ENCODE results near the gene PPP2R5C. TPM values are rescaled to one million over a fixed set of nuclear protein-coding genes. Genes with fewer than 3 reads are reported as not detected.

PPP2R5C gene
- total and polyA plus RNA-seq, 9 of the 15 experiments (the other 6 are each of a cell fraction or from before 2014, with no cell fraction given): 284 to 617 (median 395) TPM

DNA sequence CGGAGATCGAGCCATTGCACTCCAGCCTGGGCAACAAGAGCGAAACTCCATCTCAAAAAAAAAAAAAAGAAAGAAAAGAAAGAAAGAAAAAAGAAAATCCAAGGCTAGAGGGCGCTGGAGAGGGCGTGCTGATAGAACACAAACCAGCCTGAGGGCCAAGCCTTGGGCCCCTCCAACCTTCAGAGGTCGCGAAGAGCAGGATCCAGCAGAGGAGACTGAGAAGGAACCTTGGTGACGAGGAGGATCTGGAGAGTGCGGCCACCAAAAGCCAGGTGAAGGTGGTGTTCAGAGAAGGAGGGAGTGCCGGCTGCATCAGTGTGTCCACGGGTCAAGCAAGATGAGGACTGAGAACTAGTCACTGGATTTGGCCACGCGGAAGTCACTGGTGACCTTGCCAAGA, 198.7 kb downstream of the PPP2R5C start (continued):
- TF ChIP-seq, protein P1, sequence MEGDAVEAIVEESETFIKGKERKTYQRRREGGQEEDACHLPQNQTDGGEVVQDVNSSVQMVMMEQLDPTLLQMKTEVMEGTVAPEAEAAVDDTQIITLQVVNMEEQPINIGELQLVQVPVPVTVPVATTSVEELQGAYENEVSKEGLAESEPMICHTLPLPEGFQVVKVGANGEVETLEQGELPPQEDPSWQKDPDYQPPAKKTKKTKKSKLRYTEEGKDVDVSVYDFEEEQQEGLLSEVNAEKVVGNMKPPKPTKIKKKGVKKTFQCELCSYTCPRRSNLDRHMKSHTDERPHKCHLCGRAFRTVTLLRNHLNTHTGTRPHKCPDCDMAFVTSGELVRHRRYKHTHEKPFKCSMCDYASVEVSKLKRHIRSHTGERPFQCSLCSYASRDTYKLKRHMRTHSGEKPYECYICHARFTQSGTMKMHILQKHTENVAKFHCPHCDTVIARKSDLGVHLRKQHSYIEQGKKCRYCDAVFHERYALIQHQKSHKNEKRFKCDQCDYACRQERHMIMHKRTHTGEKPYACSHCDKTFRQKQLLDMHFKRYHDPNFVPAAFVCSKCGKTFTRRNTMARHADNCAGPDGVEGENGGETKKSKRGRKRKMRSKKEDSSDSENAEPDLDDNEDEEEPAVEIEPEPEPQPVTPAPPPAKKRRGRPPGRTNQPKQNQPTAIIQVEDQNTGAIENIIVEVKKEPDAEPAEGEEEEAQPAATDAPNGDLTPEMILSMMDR (IDR thresholded peaks at IDR 0.05 in 2 of 3, conservative IDR thresholded peaks at IDR 0.05 in 1 of 3; ENCODE audit: insufficient read depth in 2 of 3, low read depth in 1 of 3, low read length in 3 of 3): peak; percentile 54 to 60 (median 59)
- TF ChIP-seq ZFX (CRISPR knock-in tag; IDR thresholded peaks at IDR 0.05) (no peak), L3MBTL2 (IDR thresholded peaks at IDR 0.05) (peak; percentile 32; the same call in 1 of the 2 replicates), ASH1L (IDR thresholded peaks at IDR 0.05; ENCODE audit: borderline replicate concordance, low read depth, partially characterized antibody) (no peak), ESRRA (IDR thresholded peaks at IDR 0.05; ENCODE audit: borderline replicate concordance, low read depth) (peak; percentile 28; the same call in 1 of the 2 replicates), FOXK2 (conservative IDR thresholded peaks at IDR 0.05 in 1 of 2, IDR thresholded peaks at IDR 0.05 in 1 of 2; ENCODE audit: low read depth in 2 of 2) (no peak), SMARCA4 (IDR thresholded peaks at IDR 0.05) (peak; percentile 21; the same call in 1 of the 2 replicates), CHCHD3 (CRISPR knock-in tag; IDR thresholded peaks at IDR 0.05) (no peak), PHB2 (IDR thresholded peaks at IDR 0.05; ENCODE audit: low read depth) (no peak), FOXJ2 (tag; IDR thresholded peaks at IDR 0.05) (no peak), ZNF316 (IDR thresholded peaks at IDR 0.05) (peak; percentile 71), DPF2 (IDR thresholded peaks at IDR 0.05) (0 out of 2 replicates have a peak, but pooled peaks have one; percentile 21)
- TF ChIP-seq, protein P2, sequence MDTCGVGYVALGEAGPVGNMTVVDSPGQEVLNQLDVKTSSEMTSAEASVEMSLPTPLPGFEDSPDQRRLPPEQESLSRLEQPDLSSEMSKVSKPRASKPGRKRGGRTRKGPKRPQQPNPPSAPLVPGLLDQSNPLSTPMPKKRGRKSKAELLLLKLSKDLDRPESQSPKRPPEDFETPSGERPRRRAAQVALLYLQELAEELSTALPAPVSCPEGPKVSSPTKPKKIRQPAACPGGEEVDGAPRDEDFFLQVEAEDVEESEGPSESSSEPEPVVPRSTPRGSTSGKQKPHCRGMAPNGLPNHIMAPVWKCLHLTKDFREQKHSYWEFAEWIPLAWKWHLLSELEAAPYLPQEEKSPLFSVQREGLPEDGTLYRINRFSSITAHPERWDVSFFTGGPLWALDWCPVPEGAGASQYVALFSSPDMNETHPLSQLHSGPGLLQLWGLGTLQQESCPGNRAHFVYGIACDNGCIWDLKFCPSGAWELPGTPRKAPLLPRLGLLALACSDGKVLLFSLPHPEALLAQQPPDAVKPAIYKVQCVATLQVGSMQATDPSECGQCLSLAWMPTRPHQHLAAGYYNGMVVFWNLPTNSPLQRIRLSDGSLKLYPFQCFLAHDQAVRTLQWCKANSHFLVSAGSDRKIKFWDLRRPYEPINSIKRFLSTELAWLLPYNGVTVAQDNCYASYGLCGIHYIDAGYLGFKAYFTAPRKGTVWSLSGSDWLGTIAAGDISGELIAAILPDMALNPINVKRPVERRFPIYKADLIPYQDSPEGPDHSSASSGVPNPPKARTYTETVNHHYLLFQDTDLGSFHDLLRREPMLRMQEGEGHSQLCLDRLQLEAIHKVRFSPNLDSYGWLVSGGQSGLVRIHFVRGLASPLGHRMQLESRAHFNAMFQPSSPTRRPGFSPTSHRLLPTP (IDR thresholded peaks at IDR 0.05; ENCODE audit: borderline replicate concordance, extremely low read depth, insufficient read length): no peak
- TF ChIP-seq, protein P3, sequence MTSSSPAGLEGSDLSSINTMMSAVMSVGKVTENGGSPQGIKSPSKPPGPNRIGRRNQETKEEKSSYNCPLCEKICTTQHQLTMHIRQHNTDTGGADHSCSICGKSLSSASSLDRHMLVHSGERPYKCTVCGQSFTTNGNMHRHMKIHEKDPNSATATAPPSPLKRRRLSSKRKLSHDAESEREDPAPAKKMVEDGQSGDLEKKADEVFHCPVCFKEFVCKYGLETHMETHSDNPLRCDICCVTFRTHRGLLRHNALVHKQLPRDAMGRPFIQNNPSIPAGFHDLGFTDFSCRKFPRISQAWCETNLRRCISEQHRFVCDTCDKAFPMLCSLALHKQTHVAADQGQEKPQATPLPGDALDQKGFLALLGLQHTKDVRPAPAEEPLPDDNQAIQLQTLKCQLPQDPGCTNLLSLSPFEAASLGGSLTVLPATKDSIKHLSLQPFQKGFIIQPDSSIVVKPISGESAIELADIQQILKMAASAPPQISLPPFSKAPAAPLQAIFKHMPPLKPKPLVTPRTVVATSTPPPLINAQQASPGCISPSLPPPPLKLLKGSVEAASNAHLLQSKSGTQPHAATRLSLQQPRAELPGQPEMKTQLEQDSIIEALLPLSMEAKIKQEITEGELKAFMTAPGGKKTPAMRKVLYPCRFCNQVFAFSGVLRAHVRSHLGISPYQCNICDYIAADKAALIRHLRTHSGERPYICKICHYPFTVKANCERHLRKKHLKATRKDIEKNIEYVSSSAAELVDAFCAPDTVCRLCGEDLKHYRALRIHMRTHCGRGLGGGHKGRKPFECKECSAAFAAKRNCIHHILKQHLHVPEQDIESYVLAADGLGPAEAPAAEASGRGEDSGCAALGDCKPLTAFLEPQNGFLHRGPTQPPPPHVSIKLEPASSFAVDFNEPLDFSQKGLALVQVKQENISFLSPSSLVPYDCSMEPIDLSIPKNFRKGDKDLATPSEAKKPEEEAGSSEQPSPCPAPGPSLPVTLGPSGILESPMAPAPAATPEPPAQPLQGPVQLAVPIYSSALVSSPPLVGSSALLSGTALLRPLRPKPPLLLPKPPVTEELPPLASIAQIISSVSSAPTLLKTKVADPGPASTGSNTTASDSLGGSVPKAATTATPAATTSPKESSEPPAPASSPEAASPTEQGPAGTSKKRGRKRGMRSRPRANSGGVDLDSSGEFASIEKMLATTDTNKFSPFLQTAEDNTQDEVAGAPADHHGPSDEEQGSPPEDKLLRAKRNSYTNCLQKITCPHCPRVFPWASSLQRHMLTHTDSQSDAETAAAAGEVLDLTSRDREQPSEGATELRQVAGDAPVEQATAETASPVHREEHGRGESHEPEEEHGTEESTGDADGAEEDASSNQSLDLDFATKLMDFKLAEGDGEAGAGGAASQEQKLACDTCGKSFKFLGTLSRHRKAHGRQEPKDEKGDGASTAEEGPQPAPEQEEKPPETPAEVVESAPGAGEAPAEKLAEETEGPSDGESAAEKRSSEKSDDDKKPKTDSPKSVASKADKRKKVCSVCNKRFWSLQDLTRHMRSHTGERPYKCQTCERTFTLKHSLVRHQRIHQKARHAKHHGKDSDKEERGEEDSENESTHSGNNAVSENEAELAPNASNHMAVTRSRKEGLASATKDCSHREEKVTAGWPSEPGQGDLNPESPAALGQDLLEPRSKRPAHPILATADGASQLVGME (CRISPR knock-in tag; IDR thresholded peaks at IDR 0.05): no peak
- TF ChIP-seq, protein P4, sequence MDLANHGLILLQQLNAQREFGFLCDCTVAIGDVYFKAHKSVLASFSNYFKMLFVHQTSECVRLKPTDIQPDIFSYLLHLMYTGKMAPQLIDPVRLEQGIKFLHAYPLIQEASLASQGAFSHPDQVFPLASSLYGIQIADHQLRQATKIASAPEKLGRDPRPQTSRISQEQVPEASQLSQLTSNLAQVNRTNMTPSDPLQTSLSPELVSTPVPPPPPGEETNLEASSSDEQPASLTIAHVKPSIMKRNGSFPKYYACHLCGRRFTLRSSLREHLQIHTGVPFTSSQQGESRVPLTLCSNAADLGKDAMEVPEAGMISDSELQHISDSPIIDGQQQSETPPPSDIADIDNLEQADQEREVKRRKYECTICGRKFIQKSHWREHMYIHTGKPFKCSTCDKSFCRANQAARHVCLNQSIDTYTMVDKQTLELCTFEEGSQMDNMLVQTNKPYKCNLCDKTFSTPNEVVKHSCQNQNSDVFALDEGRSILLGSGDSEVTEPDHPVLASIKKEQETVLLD (IDR thresholded peaks at IDR 0.05): 0 out of 2 replicates have a peak, but pooled peaks have one; percentile 28
- TF ChIP-seq, protein P5, sequence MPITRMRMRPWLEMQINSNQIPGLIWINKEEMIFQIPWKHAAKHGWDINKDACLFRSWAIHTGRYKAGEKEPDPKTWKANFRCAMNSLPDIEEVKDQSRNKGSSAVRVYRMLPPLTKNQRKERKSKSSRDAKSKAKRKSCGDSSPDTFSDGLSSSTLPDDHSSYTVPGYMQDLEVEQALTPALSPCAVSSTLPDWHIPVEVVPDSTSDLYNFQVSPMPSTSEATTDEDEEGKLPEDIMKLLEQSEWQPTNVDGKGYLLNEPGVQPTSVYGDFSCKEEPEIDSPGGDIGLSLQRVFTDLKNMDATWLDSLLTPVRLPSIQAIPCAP (CRISPR knock-in tag; IDR thresholded peaks at IDR 0.05; ENCODE audit: borderline replicate concordance): no peak
